Neural progenitor cell (in vitro differentiated cells): ENCODE data around the gene CYB561.

ENCODE experiments used
- EZH2 ChIP-seq: fragments of 200-600 bp; sonication (generic); IDR thresholded peaks from 2 replicates; pipeline ENCODE4 v1.6.1; 2017; ENCODE audit warnings: antibody characterized with exemption, mild to moderate bottlenecking, moderate library complexity
- TF ChIP-seq, protein P1 (sequence below): fragments of 200-600 bp; sonication (generic); IDR thresholded peaks from 2 replicates; pipeline ENCODE4 v1.5.1; 2017; ENCODE audit warnings: antibody characterized with exemption, mild to moderate bottlenecking

DNA sequence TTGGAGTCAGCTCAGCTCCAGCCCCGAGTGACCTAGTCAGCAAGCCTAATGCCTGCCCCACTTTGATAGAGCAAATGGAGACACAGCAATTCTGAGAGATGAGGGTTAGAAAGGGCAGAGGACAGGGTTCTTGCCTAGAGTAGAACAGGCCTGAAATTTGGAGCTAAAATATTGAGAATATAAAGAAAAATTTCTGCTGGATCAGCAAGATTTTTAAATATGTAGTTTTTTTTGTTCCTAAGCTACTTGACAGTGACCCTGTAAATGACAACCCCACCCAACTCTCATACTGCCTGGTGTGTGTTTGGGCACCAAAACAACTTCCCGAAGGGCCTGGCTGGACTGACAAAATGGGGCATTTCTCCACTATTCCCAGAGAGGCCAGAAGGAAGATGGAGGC, 26.7 kb downstream of the CYB561 start:
- TF ChIP-seq, protein P1, sequence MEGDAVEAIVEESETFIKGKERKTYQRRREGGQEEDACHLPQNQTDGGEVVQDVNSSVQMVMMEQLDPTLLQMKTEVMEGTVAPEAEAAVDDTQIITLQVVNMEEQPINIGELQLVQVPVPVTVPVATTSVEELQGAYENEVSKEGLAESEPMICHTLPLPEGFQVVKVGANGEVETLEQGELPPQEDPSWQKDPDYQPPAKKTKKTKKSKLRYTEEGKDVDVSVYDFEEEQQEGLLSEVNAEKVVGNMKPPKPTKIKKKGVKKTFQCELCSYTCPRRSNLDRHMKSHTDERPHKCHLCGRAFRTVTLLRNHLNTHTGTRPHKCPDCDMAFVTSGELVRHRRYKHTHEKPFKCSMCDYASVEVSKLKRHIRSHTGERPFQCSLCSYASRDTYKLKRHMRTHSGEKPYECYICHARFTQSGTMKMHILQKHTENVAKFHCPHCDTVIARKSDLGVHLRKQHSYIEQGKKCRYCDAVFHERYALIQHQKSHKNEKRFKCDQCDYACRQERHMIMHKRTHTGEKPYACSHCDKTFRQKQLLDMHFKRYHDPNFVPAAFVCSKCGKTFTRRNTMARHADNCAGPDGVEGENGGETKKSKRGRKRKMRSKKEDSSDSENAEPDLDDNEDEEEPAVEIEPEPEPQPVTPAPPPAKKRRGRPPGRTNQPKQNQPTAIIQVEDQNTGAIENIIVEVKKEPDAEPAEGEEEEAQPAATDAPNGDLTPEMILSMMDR, result no peak
- TF ChIP-seq EZH2, result no peak
